GM21447 (cell line): ENCODE results near the gene PAX8.

Source experiments
- ATAC-seq: cut with Tn5 transposase; IDR thresholded peaks from one replicate; pipeline ENCODE4 v1.9.1; 2021; ENCODE audit not compliant: unreplicated experiment

The PAX8 gene

GRCh38 chr2:113187771-113188170, 91.0 kb downstream of the PAX8 start:
- ATAC-seq: no peak

GRCh38 chr2:113186433-113186796, 92.3 kb downstream of the PAX8 start:
- no peak for ATAC-seq

DNA sequence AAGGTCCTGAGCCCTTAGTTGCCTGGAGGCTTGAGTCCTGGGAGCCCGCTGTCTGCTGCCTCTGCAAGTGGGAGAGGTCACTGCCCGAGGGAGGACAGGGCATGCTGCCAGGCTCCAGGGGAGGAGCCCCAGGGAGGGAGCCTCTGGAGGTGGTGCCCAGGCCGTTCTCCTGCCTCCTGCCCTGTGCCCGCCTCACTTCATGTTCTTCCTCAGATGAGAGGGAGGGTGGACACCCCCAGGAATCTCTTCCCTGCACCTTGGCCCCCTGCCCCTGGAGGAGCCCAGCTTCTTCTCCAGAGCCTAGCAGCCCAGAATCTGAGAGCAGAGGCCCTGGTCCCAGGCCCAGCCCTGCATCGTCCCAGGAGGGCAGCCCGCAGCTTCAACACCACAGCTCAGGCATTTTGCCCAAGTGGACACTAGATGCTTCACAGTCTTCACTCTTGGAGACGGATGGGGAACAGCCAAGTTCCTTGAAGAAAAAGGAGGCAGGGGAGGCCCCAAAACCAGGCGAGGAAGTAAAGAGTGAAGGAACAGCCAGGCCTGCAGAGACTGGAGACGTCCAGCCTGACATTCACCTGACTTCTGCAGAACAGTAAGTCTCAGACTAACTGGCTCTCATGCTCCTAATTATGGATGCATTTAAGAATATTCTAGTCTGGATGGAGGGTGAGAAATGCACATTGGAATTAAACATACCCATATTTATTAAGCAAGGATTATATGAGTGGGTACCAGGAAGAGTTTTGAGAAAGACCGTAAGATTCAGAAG, 92.9 kb downstream of the PAX8 start:
- no peak for ATAC-seq

- ATAC-seq: no peak
These were observed 94.0 kb downstream of the PAX8 start for GRCh38 chr2:113184531-113185230.

DNA sequence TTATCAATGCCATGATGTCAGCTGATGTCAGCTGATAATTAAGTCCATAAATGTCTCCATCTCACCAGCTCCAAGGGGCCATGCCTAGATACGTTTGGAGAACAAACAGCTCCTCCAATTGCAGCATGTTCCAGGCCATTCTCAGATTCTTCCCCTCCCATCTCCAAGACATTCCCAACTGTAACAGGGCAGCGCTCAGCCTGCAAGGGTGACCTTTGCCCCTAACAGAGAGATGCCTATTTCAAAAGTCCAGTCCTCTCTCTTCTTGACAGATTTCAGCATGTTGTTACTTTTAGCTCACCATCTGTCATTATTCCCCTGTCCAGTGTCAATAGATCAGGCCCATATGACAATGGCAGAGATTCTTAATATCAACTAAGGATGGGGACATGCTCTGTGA, 95.0 kb downstream of the PAX8 start:
- ATAC-seq: no peak

GRCh38 chr2:113183264-113183663, 95.5 kb downstream of the PAX8 start:
- ATAC-seq: no peak

- ATAC-seq: no peak
These were observed 96.1 kb downstream of the PAX8 start for GRCh38 chr2:113182471-113183260.

- no peak for ATAC-seq
These were observed 97.3 kb downstream of the PAX8 start for GRCh38 chr2:113181258-113182051.

GRCh38 chr2:113180131-113180946, 98.4 kb downstream of the PAX8 start:
- ATAC-seq: no peak

DNA sequence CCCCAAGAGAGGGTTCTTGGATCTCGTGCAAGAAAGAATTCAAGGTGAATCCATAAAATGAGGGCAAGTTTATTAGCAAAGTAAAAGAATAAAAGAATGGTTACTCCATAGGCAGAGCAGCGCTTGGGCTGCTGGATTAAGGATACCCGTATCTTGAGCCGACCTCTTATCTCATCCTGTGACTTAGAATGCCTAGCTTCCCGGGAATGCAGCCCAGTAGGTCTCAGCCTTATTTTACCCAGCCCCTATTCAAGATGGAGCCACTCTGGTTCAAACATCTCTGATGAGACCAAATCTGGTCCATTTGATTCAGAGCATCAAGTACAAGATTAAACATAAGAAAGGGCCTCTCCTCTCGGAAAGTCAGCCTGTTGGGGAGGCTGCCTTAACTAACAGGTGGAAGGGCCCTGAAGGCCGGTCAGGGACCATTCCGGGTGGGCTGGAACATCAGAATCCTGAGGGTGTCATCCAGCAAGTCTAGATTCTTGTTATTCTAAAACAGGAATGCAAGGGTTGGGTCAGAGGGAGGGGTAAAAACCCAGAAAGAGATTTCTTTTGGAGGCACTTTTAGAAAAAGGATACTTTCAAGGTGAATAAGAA, 99.2 kb downstream of the PAX8 start:
- no peak for ATAC-seq

DNA sequence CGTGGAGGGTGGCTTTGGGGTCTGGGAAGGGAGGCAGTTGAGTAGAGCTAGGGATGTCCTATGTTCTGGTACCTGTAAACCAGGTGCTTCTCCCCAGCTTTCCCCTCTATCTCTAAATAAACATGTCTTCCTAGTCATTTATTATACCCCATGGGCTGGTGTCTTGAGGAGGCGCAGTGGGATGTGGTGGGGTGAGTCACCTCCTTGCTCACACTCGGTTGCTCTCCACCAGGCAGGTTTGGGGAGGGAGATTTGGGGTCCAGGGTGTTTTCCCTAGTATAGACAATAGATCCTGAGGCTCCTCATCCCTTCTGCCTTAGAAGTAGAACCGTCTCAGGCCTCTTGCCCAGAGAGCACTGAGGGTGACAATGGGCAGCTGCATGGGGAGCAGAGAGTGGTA, 99.8 kb downstream of the PAX8 start:
- no peak for ATAC-seq

GRCh38 chr2:113178069-113178746, 100.5 kb downstream of the PAX8 start:
- no peak for ATAC-seq

GRCh38 chr2:113176696-113177355, 101.9 kb downstream of the PAX8 start:
- no peak for ATAC-seq

GRCh38 chr2:113175736-113176695, 102.7 kb downstream of the PAX8 start:
- ATAC-seq: no peak

DNA sequence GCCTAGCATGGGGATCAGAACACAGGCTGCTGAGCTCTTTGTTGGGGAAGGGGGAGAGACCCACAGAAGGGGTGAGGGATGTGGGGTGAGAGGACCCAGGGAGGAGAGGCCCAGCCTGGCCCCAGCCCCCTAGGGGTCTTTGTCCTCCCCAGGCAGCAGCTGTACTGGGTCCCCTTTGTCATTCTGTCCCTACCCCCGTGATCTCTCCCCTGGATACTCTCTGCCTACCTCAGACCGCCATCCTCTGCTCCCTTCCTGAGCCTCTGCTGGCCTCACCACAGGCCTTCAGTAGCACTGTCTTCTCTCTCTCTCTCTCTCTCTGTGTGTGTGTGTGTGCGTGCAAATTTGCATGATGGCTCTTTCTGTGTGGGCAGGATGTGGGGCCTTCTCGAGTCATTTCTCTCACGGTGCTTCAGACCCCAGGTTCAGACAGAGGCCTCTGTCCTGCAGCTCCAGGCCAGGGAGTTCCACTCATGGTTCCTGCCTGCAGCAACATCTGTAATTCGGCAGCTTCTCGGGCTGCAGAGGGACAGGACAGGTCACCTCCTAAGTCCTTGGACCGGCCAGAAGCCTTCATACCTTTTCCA, 103.6 kb downstream of the PAX8 start:
- ATAC-seq: peak; percentile 66

GRCh38 chr2:113174376-113174750, 104.4 kb downstream of the PAX8 start:
- no peak for ATAC-seq
